ENCODE data around the gene ZNF335.

GRCh38 chr20:45970646-45971424, 1.2 kb downstream of the ZNF335 start:
- TF ChIP-seq POLR2AphosphoS5 (IDR thresholded peaks at IDR 0.05) (no peak), CTCF (IDR thresholded peaks at IDR 0.05) (no peak)
